ENCODE data around the gene NUCKS1.

The NUCKS1 gene

GRCh38 chr1:205663286-205663936 is 86.6 kb downstream of the NUCKS1 start:
- DNase-seq (ENCODE audit: low spot score in 2 of 2) (no peak), ATAC-seq (no peak)
- Mint-ChIP-seq H3K9me3 (no peaks in the 10 kb centered on the region), H3K36me3 (no peaks in the 10 kb centered on the region), H3K4me1 (peaks cover 6% of the 10 kb centered on the region), H3K4me3 (no peak overlapping the region), H3K27ac (no peak overlapping the region)

All from stimulated activated effector memory CD8-positive, alpha-beta T cell treated with anti-CD3 and anti-CD28 coated beads, Interleukin-12 subunit alpha, Interleukin-12 subunit beta, amount 100 ng/mL, for 72 hours (primary cell).